Inferior parietal cortex (tissue), 1 donor: ENCODE data around the gene C16orf90.

Source experiments
- DNase-seq: peaks from one replicate; pipeline ENCODE4 v3.0.0-alpha.2; 2016; ENCODE audit errors: extremely low spot score

C16orf90 gene, protein sequence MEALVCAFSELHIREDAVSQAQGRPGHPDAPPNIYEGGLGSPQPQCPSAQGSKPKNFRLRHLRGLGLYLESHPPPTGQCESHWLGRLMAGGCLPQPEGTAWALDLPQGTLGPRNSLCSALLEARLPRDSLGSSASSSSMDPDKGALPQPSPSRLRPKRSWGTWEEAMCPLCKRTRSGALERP

DNA sequence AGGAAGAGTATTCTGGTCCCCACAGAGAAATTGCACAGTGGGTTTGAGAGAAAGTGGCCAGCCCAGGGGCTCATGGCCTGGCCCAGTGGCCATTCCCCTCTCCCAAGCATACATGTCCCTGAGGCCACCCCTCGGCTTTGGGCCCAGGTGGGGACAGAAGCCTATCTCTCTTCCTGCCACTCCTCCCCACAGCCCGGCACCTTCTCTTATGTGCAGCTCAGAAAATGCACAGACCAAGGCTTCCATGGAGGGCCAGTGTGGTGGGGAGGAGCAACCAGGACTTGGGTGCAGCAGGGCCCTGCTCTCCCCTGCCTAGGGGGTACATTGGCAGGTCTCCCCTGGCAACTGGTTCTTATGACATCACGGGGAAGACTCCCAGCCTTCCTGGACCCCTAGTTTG lies at the start of gene C16orf90:
Gene C16orf90, minus strand, starts transcription at position 314 of the 400 bp plus-strand sequence. Its CDS starts 68 bp downstream, at position 246.
- no peak for DNase-seq

GRCh38 chr16:3542601-3543373 lies 47.5 kb upstream of the C16orf90 start:
- no peak for DNase-seq

DNA sequence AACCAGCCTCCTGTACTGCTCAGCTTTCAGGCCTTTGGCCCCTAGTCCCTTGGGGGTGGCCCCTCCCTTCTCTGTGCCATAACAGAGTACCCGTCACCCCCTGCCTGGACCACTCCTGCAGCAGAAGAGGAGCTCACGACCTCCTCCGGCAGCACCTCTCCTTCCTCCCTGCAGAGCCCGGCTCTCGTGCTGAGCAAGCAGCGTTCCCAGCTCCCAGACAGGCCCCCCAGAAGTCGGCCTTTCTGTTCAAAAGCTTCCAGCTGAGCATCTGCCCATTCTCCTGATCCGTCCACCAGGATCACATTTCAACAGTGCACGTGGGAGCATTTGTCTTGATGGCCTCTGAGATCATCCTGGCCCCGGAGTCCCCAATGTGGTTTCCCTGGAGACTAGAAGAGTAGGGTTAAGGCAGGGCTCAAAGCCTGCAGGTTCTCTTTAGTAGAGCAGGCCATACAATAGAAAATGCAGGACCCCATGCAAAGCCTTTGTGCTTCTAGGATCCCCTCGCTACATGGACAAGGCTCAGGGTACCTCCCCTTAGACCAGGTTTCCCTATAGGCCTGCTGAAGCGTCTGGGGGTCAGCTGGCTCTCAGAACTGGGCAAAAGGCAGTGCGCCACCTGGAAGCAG lies 46.4 kb upstream of the C16orf90 start:
- DNase-seq, result no peak

DNA sequence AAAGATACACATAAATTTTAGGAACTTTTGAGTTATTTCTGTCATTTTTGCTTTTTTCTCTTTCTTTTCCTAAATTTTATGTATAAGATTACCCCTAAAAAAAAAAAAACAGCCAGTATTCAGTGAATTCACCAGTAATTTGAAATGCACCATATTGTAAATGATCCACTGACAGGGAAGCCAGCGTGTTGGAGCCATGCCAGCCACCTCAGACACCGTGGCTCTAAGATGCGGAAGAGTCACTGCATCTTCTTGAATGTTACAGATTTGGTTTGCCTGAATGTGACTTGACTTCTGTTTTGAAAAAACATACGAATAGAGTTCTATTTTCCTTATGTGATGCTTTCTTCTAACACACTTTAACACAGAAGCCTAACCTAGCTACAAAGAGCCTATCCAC lies 42.9 kb upstream of the C16orf90 start:
- no peak for DNase-seq

GRCh38 chr16:3536851-3537250 lies 41.6 kb upstream of the C16orf90 start:
- no peak for DNase-seq

DNA sequence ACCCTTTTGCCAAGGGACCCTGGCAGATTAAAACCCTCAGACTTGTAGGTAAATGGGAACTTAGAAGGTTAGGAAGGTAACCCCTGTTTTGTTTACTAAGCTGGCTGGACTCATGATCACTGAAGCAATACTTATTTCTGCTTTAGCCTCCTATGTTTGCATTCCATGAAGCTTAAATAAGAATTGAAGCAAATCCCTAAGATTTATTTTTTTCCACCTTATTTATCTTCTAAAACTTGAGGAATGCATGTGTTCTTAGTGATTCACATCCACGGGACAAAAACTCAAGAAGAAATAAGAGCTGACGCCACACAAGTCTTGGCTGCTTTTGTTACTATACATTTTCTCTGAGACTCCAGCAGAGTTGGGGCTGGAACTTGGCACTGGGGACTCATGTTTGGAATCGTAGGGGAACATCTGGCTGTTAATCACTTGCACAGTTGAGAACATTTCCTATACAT lies 41.0 kb upstream of the C16orf90 start:
- DNase-seq, result no peak

- DNase-seq, result no peak
Measured at GRCh38 chr16:3534126-3534525, 38.8 kb upstream of the C16orf90 start.

- DNase-seq, result no peak
Measured at GRCh38 chr16:3532741-3533140, 37.5 kb upstream of the C16orf90 start.

DNA sequence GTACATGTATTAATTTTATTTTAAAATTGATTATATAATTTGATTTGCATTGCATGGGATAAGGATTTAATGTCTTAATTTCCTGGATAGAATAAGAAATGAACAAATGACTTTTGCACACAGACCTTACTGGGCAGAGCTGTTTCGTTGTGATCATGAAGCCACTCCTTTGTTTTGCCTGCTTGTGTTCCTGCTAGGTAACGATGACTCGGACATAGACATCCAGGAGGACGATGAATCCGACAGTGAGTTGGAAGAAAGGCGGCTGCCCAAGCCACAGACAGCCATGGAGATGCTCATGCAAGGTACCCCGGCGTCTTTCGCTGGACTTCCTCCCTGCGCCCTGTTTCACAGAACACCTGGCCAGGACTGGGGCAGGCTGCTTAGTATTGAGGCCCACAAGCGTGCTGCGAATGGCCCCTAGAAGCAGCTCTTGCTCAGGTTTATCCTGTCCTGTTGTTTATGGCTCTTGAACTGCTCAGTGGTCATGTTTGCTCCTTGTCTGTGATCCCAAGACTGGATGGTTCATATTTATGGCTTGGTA lies 35.2 kb upstream of the C16orf90 start:
- no peak for DNase-seq

- no peak for DNase-seq
Measured at GRCh38 chr16:3529175-3529574, 33.9 kb upstream of the C16orf90 start.

DNA sequence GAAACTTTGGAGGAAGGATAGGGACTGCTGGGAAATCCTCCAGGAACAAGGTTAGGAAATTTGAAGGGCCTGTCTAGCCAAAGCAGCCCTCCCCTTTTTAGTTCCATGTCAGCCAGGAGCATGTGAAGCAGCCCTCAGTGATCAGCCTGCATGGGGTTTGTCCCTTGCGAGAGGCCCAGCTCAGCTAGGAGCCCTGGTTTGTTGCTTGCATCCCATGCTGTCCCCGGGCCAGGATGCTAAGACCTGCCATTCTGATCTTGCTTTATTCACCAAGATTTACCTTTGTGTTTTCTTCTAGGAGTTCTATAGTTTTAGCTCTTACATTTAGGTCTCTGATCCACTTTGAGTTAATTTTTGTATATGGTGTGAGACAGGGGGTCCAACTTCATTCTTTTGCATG lies 33.1 kb upstream of the C16orf90 start:
- no peak for DNase-seq

DNA sequence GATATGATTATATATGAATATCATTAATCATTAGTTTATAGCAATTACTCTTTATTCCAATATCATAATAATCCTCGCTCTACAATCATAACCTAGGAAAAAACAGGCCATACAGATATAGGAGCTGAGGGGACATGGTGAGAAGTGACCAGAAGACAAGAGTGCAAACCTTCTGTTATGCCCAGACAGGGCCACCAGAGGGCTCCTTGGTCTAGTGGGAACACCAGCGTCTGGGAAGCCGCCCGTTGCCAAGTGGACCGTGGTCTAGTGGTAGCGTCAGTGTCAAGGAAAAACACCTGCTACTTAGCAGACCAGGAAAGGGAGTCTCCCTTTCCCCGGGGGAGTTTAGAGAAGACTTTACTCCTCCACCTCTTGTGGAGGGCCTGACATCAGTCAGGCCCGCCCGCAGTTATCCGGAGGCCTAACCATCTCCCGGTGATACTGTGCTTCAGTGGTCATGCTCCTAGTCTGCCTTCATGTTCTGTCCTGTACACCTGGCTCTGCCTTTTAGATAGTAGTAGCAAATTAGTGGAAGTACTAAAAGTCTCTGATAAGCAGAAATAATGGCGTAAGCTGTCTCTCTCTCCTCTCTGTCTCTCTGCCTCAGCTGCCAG lies 32.0 kb upstream of the C16orf90 start:
- DNase-seq, result peak; percentile 75

- DNase-seq, result no peak
Measured at GRCh38 chr16:3525951-3526350, 30.7 kb upstream of the C16orf90 start.

DNA sequence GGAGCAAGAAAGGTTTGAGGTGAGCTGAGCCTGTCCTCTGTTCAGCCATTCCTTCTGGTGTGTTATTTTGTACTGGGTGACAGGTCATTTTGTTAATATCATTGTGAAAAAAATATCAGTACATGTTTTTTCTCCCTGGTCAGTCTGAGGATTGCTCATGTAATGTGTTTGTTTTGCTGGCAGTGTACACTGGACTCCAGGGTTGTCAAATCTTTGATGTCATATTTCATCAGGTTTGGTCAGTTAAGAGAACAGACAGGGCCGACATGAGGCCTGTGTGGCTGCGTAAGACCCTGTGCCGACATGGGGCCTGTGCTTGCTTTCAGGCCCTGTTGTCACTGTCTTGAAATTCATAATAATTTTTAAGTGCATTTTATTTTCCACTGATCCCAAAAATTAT lies 28.0 kb upstream of the C16orf90 start:
- DNase-seq, result no peak

GRCh38 chr16:3520841-3521240 lies 25.6 kb upstream of the C16orf90 start:
- DNase-seq, result no peak

- DNase-seq, result no peak
Measured at GRCh38 chr16:3520413-3520812, 25.1 kb upstream of the C16orf90 start.

DNA sequence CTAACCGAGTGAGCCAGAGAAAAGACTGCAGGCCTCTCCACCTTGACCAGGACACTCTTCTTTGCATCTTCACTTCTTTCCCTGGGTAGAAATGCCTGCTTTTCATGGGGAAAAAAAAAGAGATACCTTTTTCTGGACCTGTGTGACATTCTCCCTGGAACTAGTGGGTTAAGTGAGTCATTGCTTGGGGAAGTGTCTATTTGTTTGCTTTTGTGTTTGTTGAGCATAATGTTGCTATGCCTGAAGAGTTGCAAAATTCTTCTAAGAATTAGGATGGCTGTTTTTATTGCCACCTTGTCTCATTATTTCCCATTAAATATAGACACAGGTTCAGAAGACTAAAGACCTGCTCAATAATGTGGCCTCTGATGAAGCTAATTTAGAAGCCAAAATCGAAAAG lies 24.3 kb upstream of the C16orf90 start:
- DNase-seq, result no peak

- DNase-seq, result no peak
Measured at GRCh38 chr16:3518986-3519348, 23.7 kb upstream of the C16orf90 start.

- DNase-seq, result no peak
Measured at GRCh38 chr16:3518292-3518985, 23.1 kb upstream of the C16orf90 start.

- DNase-seq, result no peak
Measured at GRCh38 chr16:3515897-3516296, 20.6 kb upstream of the C16orf90 start.

- DNase-seq, result no peak
Measured at GRCh38 chr16:3514621-3515020, 19.3 kb upstream of the C16orf90 start.
